ENCODE data around the gene SYCP1. TPM values are rescaled to one million over a fixed set of nuclear protein-coding genes. Genes with fewer than 3 reads are reported as not detected.
"Not testable (repeated sequence)": the region's sequence is repeated elsewhere in the genome, so short reads cannot be mapped to it uniquely, and the experiment has no call there.

Gene SYCP1
- total and polyA plus RNA-seq, 10 of the 15 experiments (the other 5 are each of a cell fraction or from before 2014, with no cell fraction given): not detected

- BruUV-seq (replicated peaks); H3K27ac ChIP-seq (ENCODE audit: control insufficient read depth, insufficient read depth); in situ Hi-C loops (cut with MboI); H3K4me3 ChIP-seq; H3K36me3 ChIP-seq (ENCODE audit: control insufficient read depth in 2 of 2, insufficient read depth in 2 of 2, low read length in 1 of 2); H4K20me1 ChIP-seq (ENCODE audit: control insufficient read depth, insufficient read depth); H2AFZ ChIP-seq (ENCODE audit: control insufficient read depth, low read depth, low read length); H3K79me2 ChIP-seq (ENCODE audit: control insufficient read depth, insufficient read depth, low read length); RAD21 ChIA-PET (ENCODE audit: unreplicated experiment); POLR2A ChIA-PET; H3K9me3 ChIP-seq (replicated peaks; ENCODE audit: control insufficient read depth, insufficient read depth, low read length); FAIRE-seq; H3K4me2 ChIP-seq (ENCODE audit: control insufficient read depth, insufficient read depth); H3K4me1 ChIP-seq (ENCODE audit: control insufficient read depth, insufficient read depth, low read length); intact Hi-C loops (cut with micrococcal nuclease; ENCODE audit: unreplicated experiment); H3K27me3 ChIP-seq (replicated peaks in 1 of 2; ENCODE audit: control insufficient read depth in 2 of 2, insufficient read depth in 2 of 2, low read length in 1 of 2); ATAC-seq; H3K9ac ChIP-seq (ENCODE audit: control insufficient read depth, insufficient read depth, low read length); DNase-seq (ENCODE audit: low read depth, low spot score); CTCF ChIA-PET: not testable (repeated sequence)
- 33% methylated on average over 9 of the region's 9 CpGs for WGBS (ENCODE audit: insufficient coverage, insufficient replicate concordance, low lambda C conversion rate, missing lambda C conversion rate)
- SMC1A ChIA-PET (ENCODE audit: uncharacterized antibody, unreplicated experiment): interaction anchor here (0.7 kb wide), 1 partner anchor 1339 kb away, joined by 3 read pairs; no protein-coding TSS in a partner anchor
Observed at GRCh38 chr1:115019549-115019948, 164.9 kb downstream of the SYCP1 start.

- intact Hi-C loops (cut with micrococcal nuclease; ENCODE audit: unreplicated experiment): no loop called here
- H3K36me3 ChIP-seq (ENCODE audit: control insufficient read depth in 2 of 2, insufficient read depth in 2 of 2, low read length in 1 of 2): no peaks in the 10 kb centered on the region
- ChIA-PET CTCF (interaction anchor here (0.6 kb wide), 1 partner anchor 1625 kb away, joined by 3 read pairs; no protein-coding TSS in a partner anchor), POLR2A (no interaction called here), SMC1A (ENCODE audit: uncharacterized antibody, unreplicated experiment) (no interaction called here), RAD21 (ENCODE audit: unreplicated experiment) (no interaction called here)
- H4K20me1 ChIP-seq (ENCODE audit: control insufficient read depth, insufficient read depth): no peaks in the 10 kb centered on the region
- BruUV-seq (replicated peaks): no TSS peak
- H3K9ac ChIP-seq (ENCODE audit: control insufficient read depth, insufficient read depth, low read length): no peak overlapping the region
- no peak overlapping the region for H3K27ac ChIP-seq (ENCODE audit: control insufficient read depth, insufficient read depth)
- no peak for FAIRE-seq
- H3K27me3 ChIP-seq (replicated peaks in 1 of 2; ENCODE audit: control insufficient read depth in 2 of 2, insufficient read depth in 2 of 2, low read length in 1 of 2): no peaks in the 10 kb centered on the region
- in situ Hi-C loops (cut with MboI): no loop called here
- ATAC-seq: no peak
- no peak overlapping the region for H3K4me3 ChIP-seq
- WGBS (ENCODE audit: insufficient coverage, insufficient replicate concordance, low lambda C conversion rate, missing lambda C conversion rate): 0% methylated on average over 1 of the region's 1 CpG
- H2AFZ ChIP-seq (ENCODE audit: control insufficient read depth, low read depth, low read length): no peak overlapping the region
- no peak for DNase-seq (ENCODE audit: low read depth, low spot score)
- no peak overlapping the region for H3K4me2 ChIP-seq (ENCODE audit: control insufficient read depth, insufficient read depth)
- H3K4me1 ChIP-seq (ENCODE audit: control insufficient read depth, insufficient read depth, low read length): no peaks in the 10 kb centered on the region
- H3K79me2 ChIP-seq (ENCODE audit: control insufficient read depth, insufficient read depth, low read length): no peaks in the 10 kb centered on the region
- H3K9me3 ChIP-seq (replicated peaks; ENCODE audit: control insufficient read depth, insufficient read depth, low read length): no peaks in the 10 kb centered on the region
- TF ChIP-seq PML (IDR thresholded peaks at IDR 0.05; ENCODE audit: low read length): no peak
- no peak for TF ChIP-seq RB1 (IDR thresholded peaks at IDR 0.05; ENCODE audit: borderline replicate concordance)
- no peak for TF ChIP-seq ZBTB4 (CRISPR knock-in tag; IDR thresholded peaks at IDR 0.05)
- TF ChIP-seq HDAC6 (IDR thresholded peaks at IDR 0.05; ENCODE audit: unreplicated experiment): no peak
- TF ChIP-seq REST (IDR thresholded peaks at IDR 0.05; ENCODE audit: low read depth, low read length): no peak
- TF ChIP-seq ATF7 (IDR thresholded peaks at IDR 0.05; ENCODE audit: low read depth): no peak
- no peak for TF ChIP-seq MXI1 (IDR thresholded peaks at IDR 0.05; ENCODE audit: low read depth, low read length)
Observed at GRCh38 chr1:115021145-115021544, 166.5 kb downstream of the SYCP1 start.
